B cell (primary cell): Measurements from ENCODE around the gene MIPOL1.

Experiments used
- CTCF ChIP-seq: fragments of 200-600 bp; IDR thresholded peaks from one replicate; pipeline ENCODE4 v1.8.0; 2022; ENCODE audit warnings: antibody characterized with exemption, mild to moderate bottlenecking
- EZH2 ChIP-seq: IDR thresholded peaks from 2 replicates; pipeline ENCODE4 v1.6.1; 2012; ENCODE audit warnings: borderline replicate concordance, low read depth, mild to moderate bottlenecking, moderate library complexity, low read length; ENCODE audit not compliant: insufficient read depth, poor library complexity, severe bottlenecking

- TF ChIP-seq CTCF (no peak), EZH2 (no peak)
Measured at GRCh38 chr14:37434867-37435266, 237.1 kb downstream of the MIPOL1 start.
